Mucosa of rectum (tissue), 2 donors: ENCODE data around the gene KCNJ12.
"Not testable (repeated sequence)": the region's sequence is repeated elsewhere in the genome, so short reads cannot be mapped to it uniquely, and the experiment has no call there.

Source experiments
- H3K27ac ChIP-seq, 2 donors: one replicate each; pipeline ENCODE4 v1.7.0; 2013; ENCODE audit warnings: inconsistent platforms in 2 of 2, low read depth in 2 of 2, low read length in 2 of 2
- H3K27me3 ChIP-seq, 2 donors: one replicate each; pipeline ENCODE4 v1.7.0; 2013; ENCODE audit warnings: low read length in 2 of 2; ENCODE audit not compliant: control insufficient read depth in 2 of 2, insufficient read depth in 2 of 2
- H3K36me3 ChIP-seq, 2 donors: one replicate each; pipeline ENCODE4 v1.7.0; 2013; ENCODE audit warnings: low read length in 2 of 2; ENCODE audit not compliant: control insufficient read depth in 2 of 2, insufficient read depth in 2 of 2
- H3K4me1 ChIP-seq, 2 donors: one replicate each; pipeline ENCODE4 v1.7.0; 2013; ENCODE audit warnings: low read length in 2 of 2, mild to moderate bottlenecking in 1 of 2; ENCODE audit not compliant: control insufficient read depth in 2 of 2, insufficient read depth in 2 of 2
- H3K4me3 ChIP-seq, 2 donors: one replicate each; pipeline ENCODE4 v1.7.0; 2013; ENCODE audit warnings: low read length in 2 of 2
- H3K9ac ChIP-seq, 2 donors: one replicate each; pipeline ENCODE4 v1.7.0; 2013; ENCODE audit warnings: low read length in 2 of 2, low read depth in 1 of 2, mild to moderate bottlenecking in 1 of 2
- H3K9me3 ChIP-seq, 2 donors: one replicate each; pipeline ENCODE4 v1.7.0; 2013; ENCODE audit warnings: low read length in 2 of 2; ENCODE audit not compliant: control insufficient read depth in 2 of 2
- donor health status: healthy.
- donor health status: Normal muscosa, but diverticular disease.

KCNJ12 gene

DNA sequence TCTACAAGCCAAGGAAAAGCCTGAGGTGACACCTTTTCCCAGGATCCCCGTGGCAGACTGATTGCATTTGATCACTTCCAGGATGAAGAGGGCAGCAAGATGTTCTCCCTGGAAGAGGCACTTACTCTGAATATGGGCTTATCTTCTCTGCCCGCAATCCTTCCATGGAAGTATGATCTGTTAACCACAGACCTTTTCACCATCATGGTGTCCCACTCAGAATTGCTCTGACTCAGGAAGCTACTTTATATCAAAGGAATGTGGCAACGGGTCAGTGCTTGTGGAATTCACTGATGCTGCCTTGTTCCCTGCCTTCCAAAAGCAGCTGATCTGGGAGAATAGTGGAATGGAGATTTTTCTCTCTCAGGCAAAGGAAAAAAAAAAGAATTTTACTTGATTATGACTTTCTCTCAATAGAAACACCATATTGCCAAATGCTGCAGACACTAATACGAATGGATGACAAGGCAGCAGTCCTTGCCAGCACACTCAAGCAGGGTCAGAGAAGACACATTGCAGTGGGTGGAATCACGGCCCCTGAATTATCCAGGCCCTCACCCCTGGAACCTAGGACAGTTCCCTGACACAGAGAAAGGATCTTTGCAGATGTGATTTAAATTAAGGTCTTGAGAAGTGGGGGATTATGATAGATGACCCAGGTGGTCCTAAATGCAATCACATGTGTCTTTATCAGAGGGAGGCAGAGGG, 53.9 kb downstream of the KCNJ12 start:
- H3K36me3 ChIP-seq, H3K9me3 ChIP-seq, H3K9ac ChIP-seq, H3K27me3 ChIP-seq, H3K4me3 ChIP-seq, H3K27ac ChIP-seq, H3K4me1 ChIP-seq: not testable (repeated sequence)

DNA sequence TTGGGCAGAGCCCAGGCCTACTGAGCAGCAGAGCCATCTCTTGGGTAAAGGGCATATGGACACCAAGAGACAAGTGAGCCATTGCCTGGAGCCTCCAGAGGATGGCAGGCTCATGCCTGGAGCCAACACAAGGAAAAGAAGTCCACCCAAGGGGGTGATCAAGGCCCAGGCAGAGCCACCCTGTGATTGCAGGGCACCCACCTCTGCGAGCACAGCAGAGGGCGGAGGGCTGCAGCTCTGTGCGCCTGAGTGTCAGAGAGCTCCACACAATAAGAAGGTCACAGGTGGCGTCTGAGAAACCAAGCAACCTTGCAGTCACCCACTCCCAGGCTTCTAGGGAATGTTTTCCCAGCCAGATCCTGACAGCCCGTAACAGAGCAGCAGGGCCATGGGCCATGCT, 57.8 kb downstream of the KCNJ12 start:
- H3K36me3 ChIP-seq, H3K9ac ChIP-seq, H3K27ac ChIP-seq, H3K9me3 ChIP-seq, H3K4me1 ChIP-seq, H3K4me3 ChIP-seq, H3K27me3 ChIP-seq: not testable (repeated sequence)

DNA sequence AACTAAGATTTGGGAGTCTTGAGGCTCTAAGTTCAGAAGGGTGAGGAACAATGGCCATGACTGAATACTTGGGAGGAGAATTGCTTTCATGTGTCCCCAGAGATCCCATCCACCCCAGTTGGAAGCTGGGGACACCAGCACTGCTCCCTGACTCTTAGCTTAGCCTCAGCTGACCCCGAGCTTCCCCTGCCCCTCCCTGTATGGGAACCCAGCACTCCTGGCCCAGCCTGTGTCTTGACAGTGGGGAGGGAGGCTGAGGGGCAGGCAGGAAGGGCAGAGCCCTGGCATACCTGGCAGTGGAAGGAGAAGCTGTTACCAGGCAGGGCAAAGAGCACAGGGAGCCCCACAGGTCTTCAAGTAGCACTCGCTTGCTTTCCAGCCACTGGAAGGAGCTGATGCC, 58.8 kb downstream of the KCNJ12 start:
- not testable (repeated sequence) for H3K4me1 ChIP-seq, H3K9me3 ChIP-seq, H3K27me3 ChIP-seq, H3K9ac ChIP-seq, H3K27ac ChIP-seq, H3K36me3 ChIP-seq, H3K4me3 ChIP-seq

DNA sequence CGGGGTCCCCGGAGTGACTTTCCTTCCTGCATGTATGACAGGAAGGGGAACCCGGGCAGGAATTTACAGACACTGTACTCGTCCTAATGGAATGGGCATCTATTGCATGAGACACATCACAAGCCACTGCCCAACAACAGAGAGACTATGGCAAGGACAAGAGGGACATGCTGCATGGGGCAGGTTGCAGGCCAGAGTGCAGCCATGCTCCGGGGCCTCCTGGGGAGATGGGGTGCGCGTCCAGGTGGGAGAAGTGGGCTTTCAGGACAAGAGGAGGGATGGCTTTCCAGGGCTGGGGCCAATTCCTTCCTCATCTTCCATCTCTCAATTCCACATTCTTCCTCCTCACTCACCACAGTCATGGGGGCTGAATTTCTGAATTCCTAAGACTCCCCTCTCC, 60.3 kb downstream of the KCNJ12 start:
- H3K27ac ChIP-seq, H3K4me3 ChIP-seq, H3K36me3 ChIP-seq, H3K9me3 ChIP-seq, H3K27me3 ChIP-seq, H3K9ac ChIP-seq, H3K4me1 ChIP-seq: not testable (repeated sequence)

DNA sequence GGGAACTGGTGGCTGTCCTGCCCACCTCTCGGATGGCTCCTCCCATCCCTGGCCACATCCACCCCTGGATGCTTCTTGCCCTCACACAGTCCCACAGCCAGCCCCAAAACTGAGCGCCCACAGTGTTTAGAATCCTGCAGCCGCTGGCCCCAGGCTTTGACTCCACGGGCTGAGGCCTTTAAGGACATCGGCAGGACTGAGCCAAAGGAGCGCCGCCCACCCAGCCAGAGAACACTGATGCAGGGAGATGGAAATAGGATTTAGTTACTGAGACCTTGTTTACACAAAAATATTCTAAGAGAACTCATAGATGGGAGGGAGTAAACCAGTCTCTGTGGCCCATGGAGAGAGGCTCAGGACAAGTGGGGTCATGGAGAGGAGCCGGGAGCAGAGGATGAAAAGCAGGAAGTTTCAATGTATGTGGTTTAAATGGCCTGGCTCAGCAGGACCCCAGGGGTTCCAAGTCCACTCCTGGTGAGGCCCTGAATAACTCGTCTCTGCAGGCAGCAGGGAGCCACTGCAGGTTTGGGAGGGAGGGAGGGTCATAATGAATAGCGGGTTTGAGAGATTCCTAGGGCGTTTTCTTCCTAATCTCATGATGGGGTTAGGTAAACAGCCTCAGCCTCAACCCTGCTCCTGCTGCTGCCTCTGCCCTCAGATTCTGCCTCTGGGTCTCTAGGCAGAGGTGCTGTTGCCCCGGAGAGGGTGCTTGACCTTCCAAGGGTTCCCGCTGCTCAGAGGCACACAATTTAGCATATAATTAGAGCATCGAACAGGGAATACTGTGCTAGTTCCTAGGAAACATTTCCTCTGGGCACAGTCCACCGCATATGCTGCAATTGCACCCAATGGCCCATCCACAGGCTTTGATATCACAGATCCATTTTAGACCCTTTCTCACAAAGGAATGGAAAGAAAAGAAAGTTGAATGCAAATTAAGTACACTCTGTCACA, 61.0 kb downstream of the KCNJ12 start:
- H3K9ac ChIP-seq, H3K4me1 ChIP-seq, H3K36me3 ChIP-seq, H3K4me3 ChIP-seq, H3K27ac ChIP-seq, H3K27me3 ChIP-seq, H3K9me3 ChIP-seq: not testable (repeated sequence)

DNA sequence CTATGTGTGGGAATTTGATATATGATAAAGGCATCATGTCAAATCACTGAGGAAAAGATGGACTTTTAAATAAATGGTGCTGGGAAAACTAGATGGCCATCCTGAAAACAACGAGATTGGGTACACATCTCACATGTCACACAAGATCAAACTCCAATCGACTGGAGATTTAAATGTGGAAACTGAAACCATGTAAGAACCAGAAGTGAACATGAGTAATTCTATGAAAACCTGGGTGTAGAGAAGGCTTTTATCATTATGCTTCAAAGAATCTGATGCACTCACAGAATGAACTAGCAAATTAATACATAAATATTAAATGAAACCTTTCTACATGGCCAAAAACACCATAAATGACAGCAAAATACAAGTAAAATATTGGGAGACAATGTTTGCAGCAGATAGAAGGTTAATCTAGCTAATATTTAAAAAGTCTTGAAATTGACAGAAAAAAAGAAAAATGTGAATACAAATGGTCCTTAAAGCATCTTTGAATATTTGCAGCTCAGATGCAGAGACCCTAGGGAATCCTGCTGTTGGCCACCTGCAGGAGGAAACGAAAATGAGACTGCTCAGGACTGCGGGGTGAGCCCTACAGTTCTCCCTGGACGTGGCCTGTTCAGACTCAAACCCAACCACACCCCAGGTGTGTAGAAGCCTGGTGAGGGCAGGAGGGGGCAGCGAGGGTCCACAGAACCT, 62.3 kb downstream of the KCNJ12 start:
- not testable (repeated sequence) for H3K4me1 ChIP-seq, H3K27me3 ChIP-seq, H3K27ac ChIP-seq, H3K36me3 ChIP-seq, H3K4me3 ChIP-seq, H3K9ac ChIP-seq, H3K9me3 ChIP-seq

DNA sequence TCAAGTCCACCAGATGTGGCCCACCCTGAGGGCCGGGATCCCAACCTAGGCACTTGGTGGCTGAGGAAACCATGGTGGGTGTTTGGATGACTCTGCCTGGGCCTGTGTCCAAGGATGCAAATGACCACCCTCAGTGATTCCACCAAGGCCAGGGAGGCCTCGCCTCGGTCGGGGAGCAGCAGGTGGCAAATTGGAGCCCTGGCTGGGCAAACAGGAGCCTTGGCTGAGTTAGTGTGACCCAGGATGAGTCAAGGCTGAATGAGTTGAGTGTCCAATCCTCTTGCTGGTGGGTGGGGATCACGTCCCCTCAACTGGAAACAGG, 62.8 kb downstream of the KCNJ12 start:
- not testable (repeated sequence) for H3K9ac ChIP-seq, H3K4me1 ChIP-seq, H3K27me3 ChIP-seq, H3K4me3 ChIP-seq, H3K9me3 ChIP-seq, H3K36me3 ChIP-seq, H3K27ac ChIP-seq

DNA sequence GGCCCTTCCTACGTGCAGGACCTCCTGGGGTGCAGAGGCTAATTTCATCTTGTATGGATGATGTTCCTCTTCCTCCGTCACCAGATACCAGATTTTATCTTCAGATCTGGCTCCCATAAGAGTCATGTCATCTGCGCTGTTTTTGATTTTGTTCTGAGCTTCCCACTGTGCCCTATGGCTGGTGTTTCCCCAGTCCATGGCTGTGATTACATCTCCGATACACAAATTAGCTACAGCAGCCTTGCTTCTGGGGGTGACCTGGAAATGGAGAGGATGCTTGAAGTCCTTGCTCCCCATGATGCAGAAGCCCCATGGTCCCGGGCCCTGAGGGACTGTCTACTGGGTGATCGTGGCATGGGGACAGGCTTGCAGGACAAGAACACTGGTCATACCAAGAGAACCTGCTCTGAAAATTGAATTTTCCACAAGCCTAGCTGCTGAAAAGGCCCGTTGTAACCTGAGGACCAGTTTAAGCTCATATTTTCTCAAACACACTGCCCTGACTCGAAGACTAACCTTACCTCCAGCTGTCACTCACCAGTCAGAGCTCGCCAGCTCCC, 69.0 kb downstream of the KCNJ12 start:
- Histone ChIP-seq H3K9me3 (no peaks in the 10 kb centered on the region), H3K27me3 (no peaks in the 10 kb centered on the region), H3K4me3 (no peak overlapping the region), H3K9ac (no peak overlapping the region), H3K36me3 (no peaks in the 10 kb centered on the region), H3K27ac (no peak overlapping the region), H3K4me1 (no peaks in the 10 kb centered on the region)

DNA sequence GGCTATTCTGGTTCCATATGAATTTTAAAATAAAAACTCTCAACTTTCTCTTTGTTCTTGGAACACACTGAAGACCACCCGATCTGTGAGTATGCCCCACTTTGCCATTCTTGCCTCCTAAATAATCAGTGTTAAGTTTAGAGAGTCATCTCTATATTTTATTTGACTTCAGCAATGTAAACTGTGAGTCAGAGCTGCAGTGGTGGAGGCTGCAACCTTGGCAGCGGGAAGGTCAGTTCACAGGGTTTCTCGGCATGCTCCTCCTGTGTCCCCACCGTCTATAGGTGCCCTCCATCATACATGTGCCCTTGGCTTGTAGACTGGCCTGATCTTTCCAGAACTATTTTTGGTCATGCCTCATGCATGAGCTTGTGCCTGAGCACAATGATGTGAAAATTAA, 71.4 kb downstream of the KCNJ12 start:
- not testable (repeated sequence) for H3K4me3 ChIP-seq

DNA sequence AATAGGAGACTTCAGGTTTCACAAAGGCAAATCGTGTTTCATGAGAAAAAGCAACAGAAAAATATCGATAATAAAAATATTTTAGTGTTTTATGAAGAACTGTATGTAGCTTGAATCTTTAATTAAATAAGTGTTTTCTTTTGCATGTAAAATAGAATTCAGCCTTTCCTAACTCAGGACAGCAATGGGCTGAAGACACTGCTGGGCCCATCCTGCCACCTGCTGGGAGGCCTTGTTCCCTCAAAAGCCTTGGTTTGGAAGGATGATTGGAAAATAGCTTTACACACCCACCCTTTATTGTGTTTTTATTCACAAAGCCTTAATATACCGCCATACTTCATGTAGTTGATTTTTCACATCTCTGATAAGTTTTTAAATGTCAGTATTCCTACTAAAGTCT, 73.7 kb downstream of the KCNJ12 start:
- H3K27ac ChIP-seq, H3K36me3 ChIP-seq, H3K4me3 ChIP-seq, H3K4me1 ChIP-seq, H3K9me3 ChIP-seq, H3K9ac ChIP-seq, H3K27me3 ChIP-seq: not testable (repeated sequence)

More for the DNA sequence above, 71.4 kb downstream of the KCNJ12 start:
- H3K27ac ChIP-seq, H3K36me3 ChIP-seq, H3K4me1 ChIP-seq, H3K9ac ChIP-seq, H3K27me3 ChIP-seq, H3K9me3 ChIP-seq: not testable (repeated sequence)
